ENCODE data around the gene NTRK1.

The NTRK1 gene

DNA sequence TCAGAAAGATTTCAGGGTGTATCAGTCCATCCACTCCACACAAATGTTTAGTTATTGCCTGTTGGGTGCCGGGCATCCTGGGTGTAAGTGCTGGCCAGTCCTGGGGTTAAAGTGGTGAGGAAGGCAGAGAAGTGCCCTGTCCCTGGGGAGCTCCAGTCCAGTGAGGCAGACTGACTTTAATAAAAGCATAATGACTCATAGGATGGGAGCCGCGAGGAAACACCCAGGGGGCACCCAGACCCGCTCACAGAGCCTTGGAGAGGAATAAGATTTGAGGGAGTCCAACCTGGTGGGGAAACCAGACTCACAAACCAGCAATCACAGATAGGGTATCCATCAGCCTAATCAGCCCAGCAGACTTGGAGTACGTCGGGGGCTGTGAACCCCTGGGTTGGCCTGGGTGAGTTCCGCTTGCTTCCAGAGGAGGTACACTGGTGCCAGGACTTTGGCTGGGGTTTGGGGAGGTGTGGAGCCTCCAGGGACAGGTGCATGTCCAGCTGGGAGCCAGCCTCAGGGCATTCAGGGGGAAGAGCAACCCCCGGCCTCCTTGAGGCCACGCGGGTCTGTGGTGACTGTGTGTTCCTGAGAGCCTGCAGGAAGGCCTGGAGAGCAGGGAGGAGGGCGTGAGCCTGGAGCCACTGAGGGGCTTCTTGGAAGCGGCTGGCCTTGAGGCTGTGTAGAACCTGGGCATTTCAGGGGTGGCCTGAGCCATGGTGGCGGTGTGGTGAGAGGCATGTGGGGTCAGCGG, 36.6 kb downstream of the NTRK1 start:
- intact Hi-C loops (cut with micrococcal nuclease) = no loop called here
- H3K27me3 Mint-ChIP-seq = peaks cover 71% of the 10 kb centered on the region
- no peaks in the 10 kb centered on the region for H3K36me3 Mint-ChIP-seq (ENCODE audit: low read depth)
- peaks cover 37% of the 10 kb centered on the region for H3K4me1 Mint-ChIP-seq (ENCODE audit: low read depth)
- no peaks in the 10 kb centered on the region for H3K9me3 Mint-ChIP-seq
- no peak overlapping the region for H3K4me3 Mint-ChIP-seq
- H3K27ac Mint-ChIP-seq = peak overlapping the region; percentile 52

DNA sequence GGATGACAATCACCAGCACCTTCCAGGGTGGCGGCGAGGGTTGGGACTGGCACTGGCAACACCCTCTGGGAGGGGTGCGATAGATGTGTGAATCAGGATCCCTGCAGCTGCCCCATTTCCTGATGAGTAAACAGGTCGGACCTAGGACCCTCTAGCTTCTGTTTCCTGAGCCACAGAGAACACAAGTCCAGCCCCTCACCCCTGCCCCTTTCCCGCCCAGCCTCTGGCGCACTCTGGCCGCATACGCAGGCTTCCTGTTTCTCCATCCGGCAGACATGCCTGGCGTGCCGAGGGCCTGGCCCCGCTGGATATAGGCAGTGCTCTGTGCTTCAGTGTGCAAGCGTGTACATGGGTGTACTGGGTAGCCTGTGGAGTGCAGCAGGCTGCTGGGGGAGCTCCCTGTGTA, 37.5 kb downstream of the NTRK1 start:
- H3K36me3 Mint-ChIP-seq (ENCODE audit: low read depth) = no peaks in the 10 kb centered on the region
- H3K4me3 Mint-ChIP-seq = no peak overlapping the region
- H3K27ac Mint-ChIP-seq = peak overlapping the region; percentile 52
- intact Hi-C loops (cut with micrococcal nuclease) = no loop called here
- peaks cover 67% of the 10 kb centered on the region for H3K27me3 Mint-ChIP-seq
- no peaks in the 10 kb centered on the region for H3K9me3 Mint-ChIP-seq
- H3K4me1 Mint-ChIP-seq (ENCODE audit: low read depth) = peaks cover 37% of the 10 kb centered on the region

DNA sequence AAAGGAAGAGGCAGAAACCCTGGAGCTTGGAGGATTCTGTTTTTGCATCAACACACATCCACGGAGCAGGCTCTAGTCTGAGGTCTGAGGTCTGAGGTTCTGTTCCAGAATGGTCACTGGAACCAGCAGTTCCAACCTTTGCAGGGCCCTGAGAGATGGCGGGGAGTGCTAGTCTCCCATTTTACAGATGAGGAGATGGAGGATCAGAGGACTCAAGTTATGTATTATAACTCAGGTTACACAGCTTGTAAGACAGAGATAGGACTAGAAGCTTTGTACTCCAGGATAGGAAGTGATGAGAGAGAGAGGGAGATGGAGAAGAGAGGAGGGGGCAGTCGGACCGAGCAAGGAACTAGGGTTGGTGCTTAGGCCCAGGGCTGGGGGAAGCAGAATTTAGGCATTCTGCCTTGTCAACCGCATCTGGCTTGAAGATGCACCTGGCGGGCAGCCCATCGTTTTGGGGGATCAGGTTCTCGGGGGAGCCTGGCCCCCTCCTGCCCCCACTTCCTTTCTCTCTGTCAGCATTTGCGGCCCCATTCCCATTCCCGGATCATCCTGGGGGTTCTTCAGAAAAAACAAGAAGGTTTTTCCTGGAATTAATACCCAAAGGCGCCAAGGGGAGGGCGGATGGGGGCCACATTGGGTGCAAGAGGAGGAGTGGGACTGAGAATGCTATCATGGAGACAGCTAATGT, 38.5 kb downstream of the NTRK1 start:
- Mint-ChIP-seq H3K4me3 (no peak overlapping the region), H3K4me1 (ENCODE audit: low read depth) (peaks cover 37% of the 10 kb centered on the region), H3K27me3 (peaks cover 66% of the 10 kb centered on the region), H3K9me3 (no peaks in the 10 kb centered on the region), H3K36me3 (ENCODE audit: low read depth) (no peaks in the 10 kb centered on the region), H3K27ac (peak overlapping the region; percentile 52)
- intact Hi-C loops (cut with micrococcal nuclease) = no loop called here

DNA sequence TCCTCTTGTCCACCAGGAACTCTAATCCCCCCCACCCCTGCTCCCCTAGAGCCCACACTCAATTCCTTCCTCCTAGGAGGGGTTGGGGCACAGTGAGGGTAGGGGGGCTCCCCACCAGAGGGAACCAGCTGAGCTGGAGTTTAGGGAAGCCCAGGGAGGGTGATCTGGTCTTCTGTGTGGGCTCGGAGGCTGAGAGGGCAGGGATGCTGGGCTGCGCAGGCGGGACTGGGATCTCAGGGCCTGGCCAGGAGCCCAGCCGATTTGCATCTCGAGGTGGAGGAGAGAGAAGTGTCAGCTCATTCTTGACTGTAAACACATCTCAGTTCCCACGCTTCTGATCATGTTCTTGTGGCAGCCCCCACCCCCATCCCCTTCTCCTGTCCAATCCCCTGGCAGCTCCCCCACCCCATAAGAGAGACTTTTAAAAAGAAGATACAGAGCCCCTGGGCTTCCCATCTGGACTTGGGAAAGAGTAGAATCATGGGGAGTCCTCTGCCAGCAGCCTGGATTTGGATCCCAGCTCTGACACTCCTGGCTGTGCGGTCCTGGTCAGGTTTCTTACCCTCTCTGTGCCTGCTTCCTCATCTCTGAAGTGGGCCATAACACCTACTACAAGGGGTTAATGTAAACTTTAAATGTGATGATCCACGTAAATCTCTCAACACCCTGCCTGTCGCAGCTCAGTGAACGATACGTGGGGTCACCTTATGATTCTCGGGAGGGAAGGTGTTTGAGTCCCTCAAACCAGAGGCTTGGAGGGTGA, 39.5 kb downstream of the NTRK1 start:
- no peak overlapping the region for H3K27ac Mint-ChIP-seq
- H3K9me3 Mint-ChIP-seq = no peaks in the 10 kb centered on the region
- peaks cover 59% of the 10 kb centered on the region for H3K27me3 Mint-ChIP-seq
- peaks cover 37% of the 10 kb centered on the region for H3K4me1 Mint-ChIP-seq (ENCODE audit: low read depth)
- H3K36me3 Mint-ChIP-seq (ENCODE audit: low read depth) = no peaks in the 10 kb centered on the region
- intact Hi-C loops (cut with micrococcal nuclease) = no loop called here
- no peak overlapping the region for H3K4me3 Mint-ChIP-seq

DNA sequence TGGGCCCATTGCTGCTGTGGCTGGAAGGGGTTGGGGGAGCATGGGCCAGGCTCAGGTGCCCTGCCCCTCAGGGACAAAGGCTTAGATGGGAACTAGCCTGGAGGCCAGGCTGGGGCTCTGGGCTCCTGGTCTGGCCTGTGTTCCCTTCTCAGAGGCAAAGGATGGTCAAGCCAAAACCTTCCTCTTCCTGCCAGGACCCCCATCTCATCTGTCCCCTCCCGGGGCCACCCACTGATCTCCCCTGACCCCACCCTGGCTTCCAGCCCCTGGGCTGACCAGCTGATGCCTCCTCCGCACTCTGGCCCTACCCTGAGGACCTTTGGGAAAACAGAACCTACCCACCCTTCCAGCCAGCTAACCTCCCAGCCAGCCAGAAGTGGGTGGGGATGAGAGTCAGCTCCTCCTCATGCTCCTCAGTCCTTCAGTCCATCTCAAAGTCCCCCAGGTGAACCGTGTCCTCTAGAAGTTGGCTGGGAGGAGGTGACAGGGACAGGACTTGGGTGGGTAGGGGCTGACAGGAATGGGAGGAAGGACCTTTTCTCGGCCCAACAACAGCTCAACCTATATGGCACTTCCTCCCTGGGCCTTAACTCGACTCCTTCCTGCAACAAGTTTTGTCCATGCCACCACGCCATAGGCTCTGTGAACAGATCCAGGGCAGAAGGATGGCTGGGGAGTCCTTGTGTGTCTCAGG, 40.4 kb downstream of the NTRK1 start:
- Mint-ChIP-seq H3K4me3 (no peak overlapping the region), H3K36me3 (ENCODE audit: low read depth) (no peaks in the 10 kb centered on the region), H3K27me3 (peaks cover 57% of the 10 kb centered on the region), H3K4me1 (ENCODE audit: low read depth) (peaks cover 46% of the 10 kb centered on the region), H3K9me3 (no peaks in the 10 kb centered on the region), H3K27ac (peak overlapping the region; percentile 60)
- intact Hi-C loops (cut with micrococcal nuclease) = no loop called here

DNA sequence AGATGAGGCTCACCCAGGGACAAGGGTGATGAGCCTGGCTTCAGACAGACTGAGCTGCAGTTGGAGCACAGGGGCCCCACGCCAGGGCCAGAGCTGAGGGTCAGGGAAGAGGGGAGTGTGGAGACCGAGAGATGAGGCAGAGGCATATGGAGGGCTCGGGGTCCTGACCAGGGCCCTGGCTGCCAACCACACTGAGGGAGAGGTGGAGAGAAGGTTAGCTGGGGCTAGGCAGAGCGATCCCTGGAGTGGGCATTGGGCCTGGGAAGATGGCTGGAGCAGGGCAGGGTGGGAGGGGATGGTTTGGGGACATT, 40.9 kb downstream of the NTRK1 start:
- intact Hi-C loops (cut with micrococcal nuclease) = no loop called here
- H3K4me3 Mint-ChIP-seq = no peak overlapping the region
- H3K27ac Mint-ChIP-seq = peak overlapping the region; percentile 60
- H3K4me1 Mint-ChIP-seq (ENCODE audit: low read depth) = peaks cover 48% of the 10 kb centered on the region
- peaks cover 52% of the 10 kb centered on the region for H3K27me3 Mint-ChIP-seq
- H3K36me3 Mint-ChIP-seq (ENCODE audit: low read depth) = no peaks in the 10 kb centered on the region
- no peaks in the 10 kb centered on the region for H3K9me3 Mint-ChIP-seq

DNA sequence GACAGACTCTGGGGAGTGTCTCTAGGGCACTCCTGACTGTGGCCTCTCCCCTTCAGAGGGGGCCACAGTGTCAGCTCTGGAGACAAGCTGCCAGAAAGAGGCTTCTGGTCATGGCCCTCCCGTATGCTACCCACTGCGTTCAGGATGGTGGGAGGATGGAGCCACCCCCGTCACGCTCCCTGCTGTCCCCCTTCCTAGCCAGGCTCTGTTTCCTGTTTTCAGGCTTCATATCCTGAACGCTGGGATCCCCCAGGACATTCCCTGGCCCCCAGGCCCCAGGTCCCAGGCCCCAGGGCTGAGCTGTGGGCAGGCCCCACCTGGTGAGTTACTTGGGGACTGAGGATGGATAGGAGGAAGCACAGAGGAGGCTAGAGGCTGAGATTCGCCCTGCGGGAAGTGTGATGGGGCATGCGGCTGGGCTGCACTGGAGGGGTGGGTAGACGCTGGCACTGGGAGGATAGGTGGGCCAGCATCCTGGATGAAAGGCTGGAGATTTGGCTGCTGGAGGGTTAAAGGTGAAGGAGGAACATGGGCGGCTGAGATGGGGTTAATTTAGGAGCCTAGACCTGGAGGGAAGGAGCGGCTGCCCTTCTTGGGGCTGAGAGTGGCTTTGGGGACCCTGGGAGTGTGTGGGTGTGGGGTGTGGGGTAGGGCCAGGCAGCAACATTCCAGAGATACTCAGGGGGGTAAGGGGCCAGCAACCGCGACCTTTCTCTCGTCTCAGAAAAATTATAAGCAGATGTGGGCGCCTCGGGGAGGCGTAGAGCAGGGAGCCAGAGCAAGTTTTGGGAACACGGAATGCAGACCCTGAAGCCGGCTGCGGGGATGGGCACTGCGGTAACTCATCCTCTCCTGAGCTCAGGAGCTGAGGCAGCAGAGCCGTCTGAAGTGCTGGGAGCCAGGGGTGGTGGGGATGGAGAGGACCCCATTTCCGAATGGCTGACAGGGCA, 41.6 kb downstream of the NTRK1 start:
- intact Hi-C loops (cut with micrococcal nuclease) = no loop called here
- Mint-ChIP-seq H3K27me3 (peaks cover 46% of the 10 kb centered on the region), H3K4me3 (no peak overlapping the region), H3K4me1 (ENCODE audit: low read depth) (peaks cover 54% of the 10 kb centered on the region), H3K9me3 (no peaks in the 10 kb centered on the region), H3K27ac (peak overlapping the region; percentile 60), H3K36me3 (ENCODE audit: low read depth) (no peaks in the 10 kb centered on the region)

DNA sequence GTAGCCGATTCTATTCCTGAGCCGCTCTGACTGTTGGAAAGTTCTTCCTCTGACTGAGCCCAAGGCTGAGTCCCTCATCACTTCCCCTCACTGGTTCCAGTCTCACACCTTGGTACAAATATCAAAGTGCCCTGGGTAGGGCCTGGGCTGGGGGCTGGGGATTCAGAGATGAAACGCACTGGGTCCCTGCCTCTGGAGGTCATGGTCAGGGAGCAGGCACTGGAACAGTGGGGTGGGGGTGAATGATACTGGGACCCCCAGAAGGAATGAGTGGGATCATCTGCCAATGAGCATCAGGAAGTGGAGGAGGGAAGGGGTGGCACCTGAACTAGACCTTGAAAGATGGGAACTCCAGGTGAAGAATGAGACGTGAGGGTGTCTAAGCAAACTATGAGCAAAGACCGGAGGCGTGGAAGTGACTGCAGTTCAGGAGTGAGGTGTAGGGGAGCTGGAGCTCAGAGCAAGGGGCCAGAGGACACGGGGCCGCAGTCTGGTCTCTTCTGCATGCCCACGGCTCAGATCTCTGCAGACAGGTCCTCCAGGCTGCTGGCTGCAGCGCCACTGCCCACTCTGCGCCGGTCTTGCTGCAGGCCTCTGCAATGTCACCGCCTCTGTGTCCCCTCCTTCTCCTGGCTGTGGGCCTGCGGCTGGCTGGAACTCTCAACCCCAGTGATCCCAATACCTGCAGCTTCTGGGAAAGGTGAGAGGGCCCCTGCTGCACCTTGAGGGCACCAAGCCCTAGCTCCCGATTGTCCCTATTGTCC, 42.8 kb downstream of the NTRK1 start:
- Mint-ChIP-seq H3K27me3 (peaks cover 38% of the 10 kb centered on the region), H3K36me3 (ENCODE audit: low read depth) (no peaks in the 10 kb centered on the region), H3K27ac (no peak overlapping the region), H3K4me1 (ENCODE audit: low read depth) (peaks cover 50% of the 10 kb centered on the region), H3K9me3 (no peaks in the 10 kb centered on the region), H3K4me3 (no peak overlapping the region)
- intact Hi-C loops (cut with micrococcal nuclease) = no loop called here

DNA sequence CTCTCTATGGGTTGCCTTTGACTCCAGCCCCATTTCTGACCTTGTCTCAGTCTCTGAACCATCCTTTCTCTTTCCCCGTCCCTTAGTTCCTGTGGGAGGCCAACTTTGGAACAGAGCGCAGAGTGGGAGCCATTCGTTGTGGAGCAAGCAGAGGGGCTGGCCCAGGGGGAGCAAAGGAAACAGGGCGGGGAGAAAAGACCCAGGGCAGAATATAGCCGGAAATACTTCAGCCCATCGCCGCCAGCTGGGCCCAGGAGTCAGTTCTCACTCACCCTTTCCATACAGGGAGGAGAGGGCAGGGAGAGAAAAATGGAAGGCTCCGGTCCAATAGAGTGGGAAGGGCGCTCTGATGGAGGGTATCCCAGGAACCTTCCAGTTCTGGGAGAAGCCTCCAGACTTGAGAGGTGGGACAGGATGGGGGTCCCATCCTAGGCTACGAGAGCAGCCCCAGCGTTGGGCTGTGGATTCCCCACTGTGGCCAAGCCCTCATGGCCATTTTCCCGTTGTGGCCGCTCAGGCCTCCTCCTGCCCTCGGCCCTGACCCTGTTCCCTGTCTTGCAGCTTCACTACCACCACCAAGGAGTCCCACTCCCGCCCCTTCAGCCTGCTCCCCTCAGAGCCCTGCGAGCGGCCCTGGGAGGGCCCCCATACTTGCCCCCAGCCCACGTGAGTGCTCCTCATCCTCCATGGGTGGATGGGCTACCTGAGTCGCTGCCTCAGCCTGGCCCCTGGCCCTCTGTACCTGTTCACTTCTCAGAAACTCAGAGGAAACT, 43.7 kb downstream of the NTRK1 start:
- Mint-ChIP-seq H3K4me3 (no peak overlapping the region), H3K27ac (peak overlapping the region; percentile 65), H3K9me3 (no peaks in the 10 kb centered on the region), H3K27me3 (peaks cover 31% of the 10 kb centered on the region), H3K36me3 (ENCODE audit: low read depth) (no peaks in the 10 kb centered on the region), H3K4me1 (ENCODE audit: low read depth) (peaks cover 42% of the 10 kb centered on the region)
- intact Hi-C loops (cut with micrococcal nuclease) = no loop called here

DNA sequence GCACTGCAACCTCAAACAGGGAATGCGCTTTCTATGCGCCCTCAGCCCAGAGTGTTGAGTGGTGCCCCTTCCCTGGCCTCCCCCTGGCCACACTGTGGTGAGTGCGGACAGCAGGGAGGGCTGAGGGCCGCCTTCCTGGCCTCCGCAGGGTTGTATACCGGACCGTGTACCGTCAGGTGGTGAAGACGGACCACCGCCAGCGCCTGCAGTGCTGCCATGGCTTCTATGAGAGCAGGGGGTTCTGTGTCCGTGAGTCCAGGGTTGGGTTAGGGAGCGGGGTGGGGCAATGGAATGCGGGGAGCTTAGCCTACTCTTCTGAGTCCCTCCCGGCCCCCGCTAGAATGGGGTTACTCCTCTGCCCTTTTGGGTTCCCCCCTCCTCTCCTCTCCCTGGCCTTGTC, 44.5 kb downstream of the NTRK1 start:
- H3K36me3 Mint-ChIP-seq (ENCODE audit: low read depth) = no peaks in the 10 kb centered on the region
- intact Hi-C loops (cut with micrococcal nuclease) = no loop called here
- no peak overlapping the region for H3K4me3 Mint-ChIP-seq
- H3K4me1 Mint-ChIP-seq (ENCODE audit: low read depth) = peaks cover 36% of the 10 kb centered on the region
- peak overlapping the region; percentile 65 for H3K27ac Mint-ChIP-seq
- H3K9me3 Mint-ChIP-seq = no peaks in the 10 kb centered on the region
- H3K27me3 Mint-ChIP-seq = peaks cover 31% of the 10 kb centered on the region

DNA sequence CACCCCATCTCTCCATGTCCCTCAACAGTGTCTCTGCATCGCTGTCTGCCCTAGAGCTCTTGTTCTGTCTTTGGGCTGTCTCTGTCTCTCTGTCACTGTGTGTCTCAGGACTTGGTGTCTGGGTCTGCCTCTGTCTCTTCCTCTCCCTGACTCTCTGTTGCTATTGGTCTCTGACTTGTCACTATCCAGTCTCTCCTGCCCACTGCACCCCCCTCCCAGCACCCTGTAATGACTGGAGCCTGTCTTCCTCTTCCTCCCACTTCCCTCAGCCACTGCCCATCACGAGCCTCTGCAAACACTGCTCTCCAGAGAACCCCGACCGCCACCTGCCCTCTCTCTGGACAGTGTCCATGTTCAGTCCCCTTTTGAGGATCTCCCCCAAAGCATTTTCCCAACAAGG, 45.0 kb downstream of the NTRK1 start:
- Mint-ChIP-seq H3K9me3 (no peaks in the 10 kb centered on the region), H3K36me3 (ENCODE audit: low read depth) (no peaks in the 10 kb centered on the region), H3K27ac (peak overlapping the region; percentile 65), H3K4me3 (no peak overlapping the region), H3K4me1 (ENCODE audit: low read depth) (peaks cover 34% of the 10 kb centered on the region), H3K27me3 (peaks cover 34% of the 10 kb centered on the region)
- intact Hi-C loops (cut with micrococcal nuclease) = no loop called here

DNA sequence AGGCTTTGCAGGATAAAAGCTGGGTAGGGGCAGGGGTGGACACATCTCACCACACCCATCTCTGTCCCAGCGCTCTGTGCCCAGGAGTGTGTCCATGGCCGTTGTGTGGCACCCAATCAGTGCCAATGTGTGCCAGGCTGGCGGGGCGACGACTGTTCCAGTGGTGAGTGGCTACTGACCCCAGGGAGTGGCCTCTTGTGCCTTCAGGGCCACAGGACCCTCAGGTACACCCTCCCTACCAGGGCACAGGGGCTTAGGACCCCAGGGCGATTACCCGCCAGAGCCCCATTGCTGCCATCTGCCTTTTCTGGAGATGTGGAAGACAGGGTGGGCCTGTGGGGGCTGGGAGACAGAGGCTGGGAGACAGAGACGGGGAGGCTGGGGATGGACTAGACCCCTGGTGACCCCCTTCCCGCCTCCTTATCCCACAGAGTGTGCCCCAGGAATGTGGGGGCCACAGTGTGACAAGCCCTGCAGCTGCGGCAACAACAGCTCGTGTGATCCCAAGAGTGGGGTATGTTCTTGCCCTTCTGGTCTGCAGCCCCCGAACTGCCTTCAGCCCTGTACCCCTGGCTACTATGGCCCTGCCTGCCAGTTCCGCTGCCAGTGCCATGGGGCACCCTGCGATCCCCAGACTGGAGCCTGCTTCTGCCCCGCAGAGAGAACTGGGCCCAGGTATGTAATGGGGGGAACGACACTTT, 45.7 kb downstream of the NTRK1 start:
- Mint-ChIP-seq H3K4me1 (ENCODE audit: low read depth) (peaks cover 27% of the 10 kb centered on the region), H3K36me3 (ENCODE audit: low read depth) (no peaks in the 10 kb centered on the region), H3K27me3 (peaks cover 32% of the 10 kb centered on the region), H3K27ac (peak overlapping the region; percentile 65), H3K4me3 (no peak overlapping the region), H3K9me3 (no peaks in the 10 kb centered on the region)
- intact Hi-C loops (cut with micrococcal nuclease) = no loop called here

Measured in dendritic cell treated with granulocyte-macrophage colony-stimulating factor and Interleukin-4, amounts not matched to agents 40 ng/mL and 50 ng/mL, for 4 days (primary cell).